Sigmoid colon (tissue), 7 donors: Measurements from ENCODE around the gene DAO. TPM values are rescaled to one million over a fixed set of nuclear protein-coding genes. Genes with fewer than 3 reads are reported as not detected.
"Not testable (repeated sequence)": the region's sequence is repeated elsewhere in the genome, so short reads cannot be mapped to it uniquely, and the experiment has no call there.

Experiments used
- DNase-seq: peaks from one replicate; pipeline ENCODE4 v3.0.0-alpha.2; 2019
- H3K27ac ChIP-seq, 4 donors: fragments of 200-600 bp; sonication (generic); one replicate each; pipeline ENCODE4 v1.5.1; 2016 to 2019; ENCODE audit warnings: mild to moderate bottlenecking in 1 of 4
- H3K27me3 ChIP-seq, 3 donors: fragments of 200-600 bp; sonication (generic); one replicate each; pipeline ENCODE4 v1.5.1; 2019; ENCODE audit warnings: mild to moderate bottlenecking in 1 of 3
- H3K36me3 ChIP-seq, 4 donors: fragments of 200-600 bp; sonication (generic); one replicate each; pipeline ENCODE4 v1.5.1; 2016 to 2019
- H3K4me1 ChIP-seq, 4 donors: fragments of 200-600 bp; sonication (generic); one replicate each; pipeline ENCODE4 v1.5.1; 2017 to 2019
- H3K4me3 ChIP-seq, 4 donors: fragments of 200-600 bp; sonication (generic); one replicate each; pipeline ENCODE4 v1.5.1; 2017 to 2019; ENCODE audit warnings: mild to moderate bottlenecking in 2 of 4, moderate library complexity in 1 of 4
- H3K9me3 ChIP-seq, 4 donors: fragments of 200-600 bp in 3 of 4; sonication (generic) in 3 of 4; one replicate each; pipeline versions ENCODE4 v1.5.1 to v1.6.1; 2013 to 2019
- EP300 ChIP-seq, 4 donors: sonication (generic); formaldehyde crosslinking; IDR thresholded peaks; one replicate each; pipeline ENCODE4 v1.6.1; 2017; ENCODE audit warnings: antibody characterized with exemption in 4 of 4
- POLR2A ChIP-seq, 2 donors: fragments of 450-650 bp; IDR thresholded peaks; one replicate each; pipeline ENCODE4 v1.6.1; 2016; ENCODE audit warnings: antibody characterized with exemption in 2 of 2, mild to moderate bottlenecking in 2 of 2, moderate library complexity in 2 of 2
- POLR2AphosphoS5 ChIP-seq, 4 donors: sonication (generic); formaldehyde crosslinking; IDR thresholded peaks; one replicate each; pipeline ENCODE4 v1.6.1; 2017; ENCODE audit warnings: antibody characterized with exemption in 4 of 4
- WGBS, 2 donors: extraction: QIAGEN DNeasy Blood & Tissue Kit; methylation state at CpG; one replicate each; pipeline ENCODE4 v1.1.7; 2013; 5-methylcytosine and 5-hydroxymethylcytosine counted together
- intact Hi-C: fragments of 100-400 bp; cut with DNase I; formaldehyde crosslinking; loops from one replicate; pipeline ENCODE4 v1.15.1; 2023
- polyA plus RNA-seq, 3 donors: library from polyadenylated mRNA; stranded (reverse); fragments of 200-250 nt; gene quantifications; one replicate each; pipeline ENCODE4 v1.2.3, GENCODE V29; 2013
- total RNA-seq, 4 donors: library from RNA; depleted of rRNA; stranded (reverse); fragments of >200 nt; gene quantifications; one replicate each; pipeline ENCODE4 v1.1.0, GENCODE V29; 2016
- TF ChIP-seq, protein P1 (sequence below), 4 experiments: fragments of 450-650 bp in 3 of 4; fragments of 200-600 bp in 1 of 4; IDR thresholded peaks; one replicate each; pipeline ENCODE4 v1.5.1; 2016 to 2019; ENCODE audit warnings: antibody characterized with exemption in 4 of 4, mild to moderate bottlenecking in 3 of 4, moderate library complexity in 2 of 4
- donor health status: healthy with polysubstance abuse.
- donor health status: Bipolar disorder and iron deficiency.
- donor health status: healthy.

Gene DAO
- total and polyA plus RNA-seq, 7 donors = 1.0 to 9.0 (median 4.2) TPM; not detected in 4

DNA sequence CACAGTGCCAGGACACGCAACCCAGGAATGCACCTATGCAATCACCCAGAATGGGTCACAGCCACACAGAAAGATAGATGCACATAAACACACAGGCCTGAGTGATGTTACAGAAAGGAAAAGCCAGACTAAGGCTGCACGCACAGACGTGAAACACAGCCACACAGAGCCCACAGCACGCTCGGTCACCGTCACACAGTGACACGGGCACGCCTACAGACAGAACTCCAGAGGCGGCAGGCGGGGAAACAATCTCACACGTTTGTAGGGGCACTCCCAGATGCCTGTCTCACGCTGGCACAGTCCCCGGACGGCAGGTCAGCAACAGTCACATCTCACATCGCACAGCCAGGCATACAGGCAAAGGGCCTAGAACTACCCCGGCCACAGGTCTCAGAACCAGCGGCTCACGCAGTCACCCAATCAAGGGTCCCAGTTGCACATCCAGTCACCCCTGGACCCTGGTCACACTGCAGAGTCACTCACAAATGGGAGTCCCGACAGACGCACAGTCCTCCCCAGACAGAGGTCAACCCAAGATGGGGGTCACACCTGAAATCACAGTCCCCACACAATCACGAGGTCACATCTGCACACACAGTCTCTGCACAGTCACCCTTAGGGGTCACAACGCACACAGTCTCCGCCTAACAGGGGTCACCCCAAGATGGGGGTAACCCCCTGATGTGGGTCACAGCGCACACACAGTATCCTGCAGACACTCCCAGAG lies 23.3 kb upstream of the DAO start:
- DNase-seq = peak; percentile 87
- intact Hi-C loops = loop anchor here (2.0 to 10.0 kb wide), 4 partner anchors 96 to 294 kb away; partner anchors contain the start of genes ALKBH2, CORO1C, ISCU and UNG
- Histone ChIP-seq H3K27ac (peak overlapping the region; percentile 91 to 99 (median 96)), H3K27me3 (no peaks in the 10 kb centered on the region), H3K4me3 (peak overlapping the region; percentile 63 to 84 (median 78)), H3K36me3 (no peaks in the 10 kb centered on the region), H3K4me1 (peaks cover 0 to 63% (median 55%) of the 10 kb centered on the region in 4 donors), H3K9me3 (no peaks in the 10 kb centered on the region)
- 3 to 16% methylated on average over 24 of the region's 24 CpGs for WGBS, 2 donors
- peak in 3 of 4 donors; percentile 23 to 65 (median 53) for TF ChIP-seq POLR2AphosphoS5 (IDR thresholded peaks at IDR 0.05)
- TF ChIP-seq, protein P1, sequence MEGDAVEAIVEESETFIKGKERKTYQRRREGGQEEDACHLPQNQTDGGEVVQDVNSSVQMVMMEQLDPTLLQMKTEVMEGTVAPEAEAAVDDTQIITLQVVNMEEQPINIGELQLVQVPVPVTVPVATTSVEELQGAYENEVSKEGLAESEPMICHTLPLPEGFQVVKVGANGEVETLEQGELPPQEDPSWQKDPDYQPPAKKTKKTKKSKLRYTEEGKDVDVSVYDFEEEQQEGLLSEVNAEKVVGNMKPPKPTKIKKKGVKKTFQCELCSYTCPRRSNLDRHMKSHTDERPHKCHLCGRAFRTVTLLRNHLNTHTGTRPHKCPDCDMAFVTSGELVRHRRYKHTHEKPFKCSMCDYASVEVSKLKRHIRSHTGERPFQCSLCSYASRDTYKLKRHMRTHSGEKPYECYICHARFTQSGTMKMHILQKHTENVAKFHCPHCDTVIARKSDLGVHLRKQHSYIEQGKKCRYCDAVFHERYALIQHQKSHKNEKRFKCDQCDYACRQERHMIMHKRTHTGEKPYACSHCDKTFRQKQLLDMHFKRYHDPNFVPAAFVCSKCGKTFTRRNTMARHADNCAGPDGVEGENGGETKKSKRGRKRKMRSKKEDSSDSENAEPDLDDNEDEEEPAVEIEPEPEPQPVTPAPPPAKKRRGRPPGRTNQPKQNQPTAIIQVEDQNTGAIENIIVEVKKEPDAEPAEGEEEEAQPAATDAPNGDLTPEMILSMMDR (IDR thresholded peaks at IDR 0.05) = no peak
- peak in 1 of 2 donors; percentile 22 for TF ChIP-seq POLR2A (IDR thresholded peaks at IDR 0.05)

DNA sequence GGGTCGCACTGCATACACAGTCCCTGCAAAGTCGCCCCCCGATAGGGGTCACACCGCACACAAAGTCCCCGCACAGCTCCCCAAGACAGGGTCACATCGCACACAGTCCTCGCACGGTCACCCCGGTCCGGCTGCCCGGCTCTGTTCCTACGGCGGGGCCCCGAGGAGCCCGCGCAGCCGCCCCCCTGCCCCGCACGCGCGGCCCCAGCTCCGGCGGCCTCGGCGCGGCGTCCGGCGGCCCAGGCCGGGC lies 22.8 kb upstream of the DAO start:
- no peak for DNase-seq
- H3K27ac ChIP-seq = peak overlapping the region; percentile 91 to 99 (median 96)
- intact Hi-C loops = loop anchor here (2.0 to 10.0 kb wide), 4 partner anchors 95 to 294 kb away; partner anchors contain the start of genes ALKBH2, CORO1C, ISCU and UNG
- H3K4me3 ChIP-seq = peak overlapping the region; percentile 63 to 84 (median 78)
- H3K4me1 ChIP-seq = peaks cover 0 to 59% (median 52%) of the 10 kb centered on the region in 4 donors
- H3K36me3 ChIP-seq = no peaks in the 10 kb centered on the region
- H3K27me3 ChIP-seq = no peaks in the 10 kb centered on the region
- H3K9me3 ChIP-seq = no peaks in the 10 kb centered on the region
- 1% methylated on average over 30 of the region's 30 CpGs for WGBS, 2 donors
- TF ChIP-seq, protein P1 (IDR thresholded peaks at IDR 0.05) = no peak
- no peak for TF ChIP-seq EP300 (IDR thresholded peaks at IDR 0.05)
- TF ChIP-seq POLR2A (IDR thresholded peaks at IDR 0.05) = no peak
- no peak for TF ChIP-seq POLR2AphosphoS5 (IDR thresholded peaks at IDR 0.05)

DNA sequence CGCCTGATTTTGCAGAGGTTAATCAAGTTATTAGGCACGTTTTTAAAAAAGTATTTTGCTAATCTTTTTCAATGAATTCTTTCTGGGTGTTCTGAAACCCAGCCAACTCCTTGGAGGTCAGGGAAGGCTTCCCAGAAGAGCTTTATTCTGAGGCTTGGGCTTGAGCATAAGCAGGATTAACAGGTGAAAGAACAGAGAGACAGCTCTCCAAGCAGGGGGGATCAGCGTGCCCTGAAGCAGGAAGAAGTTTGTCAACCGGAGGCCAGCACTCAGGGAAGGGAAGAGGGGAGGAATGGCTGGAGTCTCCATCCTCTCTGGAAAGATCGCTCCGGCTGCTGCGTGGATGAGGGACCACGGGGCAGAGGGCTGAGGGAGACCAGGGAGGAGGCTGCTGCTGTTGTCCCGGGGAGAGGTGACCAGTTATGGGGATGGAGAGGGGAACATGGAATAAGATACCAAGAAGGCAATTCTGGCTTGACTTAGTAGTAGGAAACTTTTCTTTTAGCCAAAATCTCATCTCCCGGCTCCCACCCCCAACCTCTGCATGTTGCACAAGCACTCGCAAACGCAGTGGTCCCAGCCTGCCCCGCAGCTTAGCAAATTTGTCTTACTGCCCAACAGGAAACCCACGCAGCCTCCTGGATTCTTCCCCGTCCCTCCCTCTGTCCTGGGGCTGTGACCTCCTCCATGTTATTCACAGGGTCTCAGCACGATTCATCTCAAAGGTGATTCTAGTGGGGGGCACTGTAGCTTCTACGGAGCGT lies 21.4 kb upstream of the DAO start:
- Histone ChIP-seq H3K9me3 (no peaks in the 10 kb centered on the region), H3K4me1 (peaks cover 0 to 45% (median 38%) of the 10 kb centered on the region in 4 donors), H3K27me3 (no peaks in the 10 kb centered on the region), H3K4me3 (peak overlapping the region; percentile 41 to 84 (median 78)), H3K27ac (peak overlapping the region; percentile 88 to 99 (median 93)), H3K36me3 (no peaks in the 10 kb centered on the region)
- intact Hi-C loops = loop anchor here (5.0 to 10.0 kb wide), 2 partner anchors 94 to 236 kb away; partner anchors contain the start of genes ALKBH2 and UNG
- WGBS, 2 donors = 17% methylated on average over 18 of the region's 18 CpGs
- TF ChIP-seq, protein P1 (IDR thresholded peaks at IDR 0.05) = no peak
- TF ChIP-seq POLR2A (IDR thresholded peaks at IDR 0.05) (no peak), EP300 (IDR thresholded peaks at IDR 0.05) (no peak), POLR2AphosphoS5 (IDR thresholded peaks at IDR 0.05) (no peak)
- peak; percentile 77 for DNase-seq

DNA sequence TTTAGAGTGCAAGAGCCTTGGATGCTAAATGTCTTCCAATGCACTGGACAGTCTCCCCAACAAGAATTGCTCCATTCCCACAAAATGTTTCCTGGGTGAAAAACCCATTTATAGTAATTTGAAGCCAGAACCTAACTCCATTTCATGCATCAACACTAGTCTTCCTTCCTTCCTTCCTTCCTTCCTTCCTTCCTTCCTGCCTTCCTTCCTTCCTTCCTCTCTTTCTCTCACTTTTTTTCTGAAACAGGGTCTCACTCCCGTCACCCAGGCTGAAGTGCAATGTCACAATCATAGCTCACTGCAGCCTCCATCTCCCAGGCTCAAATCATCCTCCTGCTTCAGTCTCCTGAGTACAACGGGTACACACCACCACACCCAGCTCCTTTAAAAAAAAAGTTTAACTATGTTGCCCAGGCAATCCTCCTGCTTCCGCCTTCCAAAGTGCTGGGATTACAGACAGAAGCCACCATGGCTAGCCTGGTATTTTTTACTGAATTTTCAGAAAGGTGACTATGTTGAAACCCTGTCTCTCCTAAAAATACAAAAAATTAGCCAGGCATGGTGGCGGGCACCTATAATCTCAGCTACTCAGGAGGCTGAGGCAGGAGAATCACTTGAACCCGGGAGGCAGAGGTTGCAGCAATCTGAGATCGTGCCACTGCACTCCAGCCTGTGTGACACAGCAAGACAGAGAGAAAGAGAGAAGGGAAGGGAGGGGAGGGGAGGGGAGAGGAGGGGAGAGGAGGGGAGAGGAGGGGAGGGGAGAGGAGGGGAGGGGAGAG lies 20.6 kb upstream of the DAO start:
- intact Hi-C loops = loop anchor here (5.0 to 10.0 kb wide), 2 partner anchors 93 to 235 kb away; partner anchors contain the start of genes ALKBH2 and UNG
- not testable (repeated sequence) for H3K4me3 ChIP-seq

More for the DNA sequence above, 20.6 kb upstream of the DAO start:
- H3K27me3 ChIP-seq, H3K36me3 ChIP-seq, H3K9me3 ChIP-seq, DNase-seq: not testable (repeated sequence)
- peaks cover 0 to 37% (median 30%) of the 10 kb centered on the region in 4 donors for H3K4me1 ChIP-seq
- peak overlapping the region in 2 of 4 donors; percentile 88 to 99 for H3K27ac ChIP-seq
- WGBS, 2 donors = 18 to 40% methylated on average over 6 of the region's 6 CpGs
